WTC11 (cell line): ENCODE data around the gene TRIM16. TPM values are rescaled to one million over a fixed set of nuclear protein-coding genes. Genes with fewer than 3 reads are reported as not detected.
A peak's percentile ranks its signal among the peaks of the same experiment; 100 is the strongest.

ENCODE experiments used
- ATAC-seq: fragments of 200-7000 bp; cut with Tn5 transposase; 2 replicates; pipeline ENCODE4 v1.10.0; 2021; ENCODE audit warnings: mild to moderate bottlenecking, moderate library complexity
- CTCF ChIA-PET: fragments of 300-600 bp; sonication (Branson Sonifier 250); formaldehyde crosslinking; loops from one replicate; lab custom pipeline; 2021; ENCODE audit warnings: antibody characterized with exemption; lab: Charles Lee
- POLR2A ChIA-PET: fragments of 350-600 bp; sonication (Branson Sonifier 250); formaldehyde crosslinking; loops from one replicate; lab custom pipeline; 2021; ENCODE audit warnings: antibody characterized with exemption; lab: Charles Lee
- DNase-seq: peaks from one replicate; pipeline ENCODE4 v3.0.0; 2021; ENCODE audit warnings: low spot score
- H3K27ac Mint-ChIP-seq: 2 replicates; pipeline ENCODE4 v1.8.0; 2021; ENCODE audit warnings: mixed read lengths
- H3K27me3 Mint-ChIP-seq: 2 replicates; pipeline ENCODE4 v1.8.0; 2021; ENCODE audit warnings: low read depth, mild to moderate bottlenecking, moderate library complexity, mixed read lengths
- H3K36me3 Mint-ChIP-seq: 2 replicates; pipeline ENCODE4 v1.8.0; 2021; ENCODE audit warnings: mixed read lengths
- H3K4me1 Mint-ChIP-seq: 2 replicates; pipeline ENCODE4 v1.8.0; 2022; ENCODE audit warnings: mixed read lengths
- H3K4me3 Mint-ChIP-seq: 2 replicates; pipeline ENCODE4 v1.8.0; 2021; ENCODE audit warnings: mild to moderate bottlenecking, moderate library complexity, mixed read lengths
- H3K9me3 Mint-ChIP-seq: 2 replicates; pipeline ENCODE4 v1.8.0; 2021; ENCODE audit warnings: mixed read lengths
- CREB1 ChIP-seq: sonication (generic); formaldehyde crosslinking; IDR thresholded peaks from 2 replicates; pipeline ENCODE4 v1.8.0; 2023; ENCODE audit warnings: mild to moderate bottlenecking, missing genetic modification reagents
- ELF4 ChIP-seq: sonication (generic); formaldehyde crosslinking; IDR thresholded peaks from 2 replicates; pipeline ENCODE4 v1.8.1; 2022; ENCODE audit warnings: low read depth, mild to moderate bottlenecking, moderate library complexity, missing genetic modification reagents
- EMX1 ChIP-seq: fragments of 250-450 bp; sonication (Bioruptor Pico); IDR thresholded peaks from 2 replicates; pipeline ENCODE4 v1.8.0; 2021; ENCODE audit warnings: mild to moderate bottlenecking
- GTF2I ChIP-seq: fragments of 250-450 bp; sonication (Bioruptor Pico); conservative IDR thresholded peaks from 2 replicates; pipeline ENCODE4 v1.4.0; 2021; ENCODE audit warnings: mild to moderate bottlenecking
- HMGXB4 ChIP-seq: sonication (generic); formaldehyde crosslinking; IDR thresholded peaks from 2 replicates; pipeline ENCODE4 v1.8.1; 2023; ENCODE audit warnings: mild to moderate bottlenecking, moderate library complexity, missing genetic modification reagents
- MYBL2 ChIP-seq: sonication (generic); formaldehyde crosslinking; IDR thresholded peaks from 2 replicates; pipeline ENCODE4 v1.8.1; 2023; ENCODE audit warnings: mild to moderate bottlenecking, moderate library complexity, missing genetic modification reagents
- OVOL2 ChIP-seq: fragments of 250-450 bp; sonication (Bioruptor Pico); IDR thresholded peaks from 2 replicates; pipeline ENCODE4 v1.9.0; 2021; ENCODE audit warnings: mild to moderate bottlenecking, borderline replicate concordance
- RORB ChIP-seq: fragments of 250-450 bp; sonication (Bioruptor Pico); IDR thresholded peaks from 2 replicates; pipeline ENCODE4 v1.9.0; 2021; ENCODE audit warnings: mild to moderate bottlenecking
- SP1 ChIP-seq: sonication (generic); formaldehyde crosslinking; conservative IDR thresholded peaks from 2 replicates; pipeline ENCODE4 v1.8.1; 2022; ENCODE audit warnings: missing genetic modification reagents
- TEAD4 ChIP-seq: sonication (generic); formaldehyde crosslinking; IDR thresholded peaks from 2 replicates; pipeline ENCODE4 v1.8.0; 2022; ENCODE audit warnings: mild to moderate bottlenecking, missing genetic modification reagents
- TP53 ChIP-seq: sonication (generic); formaldehyde crosslinking; IDR thresholded peaks from 2 replicates; pipeline ENCODE4 v1.8.1; 2023; ENCODE audit warnings: mild to moderate bottlenecking, missing genetic modification reagents
- ZBTB43 ChIP-seq: sonication (generic); formaldehyde crosslinking; IDR thresholded peaks from 2 replicates; pipeline ENCODE4 v1.8.1; 2023; ENCODE audit warnings: mild to moderate bottlenecking, missing genetic modification reagents
- ZNF232 ChIP-seq: sonication (generic); formaldehyde crosslinking; IDR thresholded peaks from 2 replicates; pipeline ENCODE4 v1.8.0; 2022; ENCODE audit warnings: mild to moderate bottlenecking, missing genetic modification reagents
- ZNF281 ChIP-seq: sonication (generic); formaldehyde crosslinking; IDR thresholded peaks from 2 replicates; pipeline ENCODE4 v1.8.0; 2023; ENCODE audit warnings: mild to moderate bottlenecking, missing genetic modification reagents
- ZNF512 ChIP-seq: sonication (generic); formaldehyde crosslinking; IDR thresholded peaks from 2 replicates; pipeline ENCODE4 v1.8.1; 2022; ENCODE audit warnings: missing genetic modification reagents, borderline replicate concordance
- ZNF532 ChIP-seq: fragments of 250-450 bp; sonication (Bioruptor Pico); IDR thresholded peaks from 2 replicates; pipeline ENCODE4 v1.9.0; 2021; ENCODE audit warnings: mild to moderate bottlenecking, borderline replicate concordance
- total RNA-seq: library from RNA; stranded (reverse); gene quantifications from 3 replicates; pipeline ENCODE4 v1.2.3, GENCODE V29; 2021

Gene TRIM16
- total RNA-seq, 1 experiment from 2014 or later: 20.6 TPM

GRCh38 chr17:15650741-15651582, 33.1 kb downstream of the TRIM16 start:
- no peaks in the 10 kb centered on the region for H3K9me3 Mint-ChIP-seq
- H3K27me3 Mint-ChIP-seq: no peaks in the 10 kb centered on the region
- POLR2A ChIA-PET: no interaction called here
- H3K4me3 Mint-ChIP-seq: no peak overlapping the region
- H3K4me1 Mint-ChIP-seq: peaks cover 37% of the 10 kb centered on the region
- no peak for TF ChIP-seq GTF2I (CRISPR knock-in tag)
- TF ChIP-seq ZNF232: no peak
- TF ChIP-seq SP1 (CRISPR knock-in tag): no peak
- no peak for TF ChIP-seq MYBL2
- TF ChIP-seq EMX1 (CRISPR knock-in tag): no peak
- no peak for TF ChIP-seq ELF4 (CRISPR knock-in tag)
- no peak for TF ChIP-seq ZNF281 (CRISPR knock-in tag)
- CTCF ChIA-PET: no interaction called here
- H3K27ac Mint-ChIP-seq: peak overlapping the region; percentile 84; the same call in 1 of the 2 replicates
- peaks cover 5% of the 10 kb centered on the region; the same call in 1 of the 2 replicates for H3K36me3 Mint-ChIP-seq
- ATAC-seq: no peak
- DNase-seq: no peak

- POLR2A ChIA-PET: no interaction called here
- CTCF ChIA-PET: no interaction called here
- H3K9me3 Mint-ChIP-seq: no peaks in the 10 kb centered on the region
- ATAC-seq (no peak), DNase-seq (no peak)
- peaks cover 9% of the 10 kb centered on the region; the same call in 1 of the 2 replicates for H3K36me3 Mint-ChIP-seq
- H3K27me3 Mint-ChIP-seq: no peaks in the 10 kb centered on the region
- no peak for TF ChIP-seq GTF2I (CRISPR knock-in tag)
- no peak for TF ChIP-seq TP53 (CRISPR knock-in tag)
- TF ChIP-seq HMGXB4 (CRISPR knock-in tag): no peak
- no peak for TF ChIP-seq OVOL2 (CRISPR knock-in tag)
- no peak for TF ChIP-seq TEAD4 (CRISPR knock-in tag)
- TF ChIP-seq CREB1 (CRISPR knock-in tag): no peak
- TF ChIP-seq ZNF512 (CRISPR knock-in tag): no peak
- TF ChIP-seq RORB (CRISPR knock-in tag): no peak
- no peak for TF ChIP-seq ZBTB43
- no peak for TF ChIP-seq ZNF532
- peaks cover 43% of the 10 kb centered on the region for H3K4me1 Mint-ChIP-seq
- 0 out of 2 replicates have a peak overlapping the region, but pooled peaks have one; percentile 25 for H3K27ac Mint-ChIP-seq
- H3K4me3 Mint-ChIP-seq: no peak overlapping the region
Measured at GRCh38 chr17:15649861-15650421, 34.2 kb downstream of the TRIM16 start.
